Left renal pelvis (tissue), 4 donors: ENCODE data around the gene FAM216B. TPM values are rescaled to one million over a fixed set of nuclear protein-coding genes. Genes with fewer than 3 reads are reported as not detected.
A peak's percentile ranks its signal among the peaks of the same experiment; 100 is the strongest.
"Not testable (repeated sequence)": the region's sequence is repeated elsewhere in the genome, so short reads cannot be mapped to it uniquely, and the experiment has no call there.

Experiments
- DNase-seq, 4 donors: peaks; one replicate each; pipeline ENCODE4 v3.0.0-alpha.2; 2013; ENCODE audit warnings: low read depth in 4 of 4, low spot score in 3 of 4
- polyA plus RNA-seq, 4 donors: library from polyadenylated mRNA; unstranded; fragments of 120-200 nt; gene quantifications; one replicate each; pipeline ENCODE4 v1.2.1, GENCODE V29; 2013; ENCODE audit not compliant: insufficient read length in 4 of 4

Gene FAM216B
- polyA plus RNA-seq, 4 donors: not detected

DNA sequence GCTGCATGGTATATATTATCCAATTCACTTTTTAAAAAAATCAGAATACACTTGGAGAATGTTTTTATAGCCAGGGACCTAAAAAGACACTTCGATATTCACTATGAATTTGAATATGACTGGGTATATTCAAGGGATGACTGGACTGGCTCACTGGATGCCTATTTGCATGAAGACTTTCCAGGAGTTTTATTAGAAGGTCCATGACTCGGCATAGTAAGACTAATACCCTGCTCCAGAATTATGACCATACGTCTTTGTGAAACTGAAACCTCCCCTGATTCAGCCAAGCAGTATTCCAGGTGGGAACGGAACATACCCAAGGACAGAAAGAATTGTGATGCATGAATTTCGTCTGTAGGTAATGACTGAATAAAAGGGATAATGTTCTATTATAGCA lies 3.9 kb upstream of the FAM216B start:
- DNase-seq: no peak

DNA sequence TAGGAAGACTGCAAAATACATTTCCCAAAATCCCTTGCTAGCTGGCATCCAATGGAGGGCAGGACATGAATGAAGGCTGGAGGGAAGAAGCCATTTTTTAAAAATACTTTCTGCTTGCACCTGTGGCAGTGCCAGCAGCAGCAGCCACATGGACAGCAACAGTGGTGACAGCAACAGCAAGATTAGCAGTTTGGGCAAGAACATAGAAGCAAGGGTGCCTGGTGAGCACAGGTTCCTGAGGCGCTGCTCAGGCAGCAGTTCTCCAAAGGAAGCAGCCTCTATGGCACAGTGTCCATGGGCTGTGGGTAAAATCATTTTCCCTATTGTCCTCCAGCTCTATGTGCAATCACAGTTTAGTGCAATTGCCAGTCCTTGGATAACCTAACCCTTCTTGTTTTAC lies 1.3 kb upstream of the FAM216B start:
- DNase-seq: no peak

DNA sequence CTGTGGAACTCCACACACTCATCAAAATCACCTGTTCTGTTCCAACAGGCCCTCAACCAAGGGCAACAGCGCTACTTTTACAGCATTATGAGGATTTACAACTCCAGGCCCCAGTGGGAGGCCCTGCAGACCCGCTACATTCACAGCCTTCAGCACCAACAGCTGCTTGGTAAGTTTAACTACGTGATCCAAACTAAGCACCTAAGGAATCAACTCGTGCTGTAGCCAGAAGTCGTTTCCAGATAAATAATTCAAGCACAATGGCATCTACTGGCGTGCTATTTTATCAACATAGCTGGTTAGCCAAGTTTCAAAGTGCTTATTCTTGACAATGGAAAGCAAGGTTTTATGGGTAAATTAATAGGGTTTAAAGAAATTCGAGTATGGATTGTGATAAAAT lies 5.3 kb downstream of the FAM216B start:
- DNase-seq: peak in 2 of 4 donors; percentile 19 to 22

DNA sequence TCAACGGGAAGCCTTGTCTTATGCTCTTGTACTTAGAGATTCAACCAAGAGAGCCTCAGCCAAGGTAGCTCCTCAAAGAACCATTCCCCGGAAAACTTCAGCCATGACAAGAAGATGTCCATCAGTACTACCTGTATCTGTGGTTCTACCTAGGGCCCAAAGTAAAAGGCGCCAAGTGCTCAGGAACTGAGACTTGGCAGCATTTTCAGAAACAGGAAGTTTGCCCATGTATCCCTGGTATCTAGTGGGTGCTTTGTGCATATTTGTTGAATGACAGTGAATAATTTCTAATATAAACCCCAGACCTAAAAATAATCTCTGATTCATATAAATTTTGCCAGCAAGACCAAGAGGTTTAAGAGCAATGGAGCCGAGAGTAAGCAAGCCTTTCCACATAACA lies 7.2 kb downstream of the FAM216B start:
- no peak for DNase-seq

DNA sequence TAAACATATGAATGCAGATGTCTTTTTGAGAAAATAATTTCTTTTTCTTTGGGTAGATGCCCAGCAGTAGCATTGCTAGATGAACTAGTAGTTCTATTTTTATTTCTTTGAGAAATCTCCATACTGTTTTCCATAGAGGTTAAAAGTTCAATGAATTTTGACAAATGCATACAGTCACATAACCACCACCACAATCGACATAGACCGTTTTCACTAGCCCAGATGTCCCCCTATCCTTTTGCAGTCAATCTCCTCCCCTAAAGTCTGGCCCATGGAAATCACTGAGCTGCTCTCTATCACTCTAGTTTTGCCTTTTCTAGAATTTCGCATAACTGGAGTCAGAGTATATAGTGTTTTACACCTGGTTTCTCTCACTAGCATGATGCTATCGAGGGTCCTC lies 10.8 kb downstream of the FAM216B start:
- DNase-seq: no peak

DNA sequence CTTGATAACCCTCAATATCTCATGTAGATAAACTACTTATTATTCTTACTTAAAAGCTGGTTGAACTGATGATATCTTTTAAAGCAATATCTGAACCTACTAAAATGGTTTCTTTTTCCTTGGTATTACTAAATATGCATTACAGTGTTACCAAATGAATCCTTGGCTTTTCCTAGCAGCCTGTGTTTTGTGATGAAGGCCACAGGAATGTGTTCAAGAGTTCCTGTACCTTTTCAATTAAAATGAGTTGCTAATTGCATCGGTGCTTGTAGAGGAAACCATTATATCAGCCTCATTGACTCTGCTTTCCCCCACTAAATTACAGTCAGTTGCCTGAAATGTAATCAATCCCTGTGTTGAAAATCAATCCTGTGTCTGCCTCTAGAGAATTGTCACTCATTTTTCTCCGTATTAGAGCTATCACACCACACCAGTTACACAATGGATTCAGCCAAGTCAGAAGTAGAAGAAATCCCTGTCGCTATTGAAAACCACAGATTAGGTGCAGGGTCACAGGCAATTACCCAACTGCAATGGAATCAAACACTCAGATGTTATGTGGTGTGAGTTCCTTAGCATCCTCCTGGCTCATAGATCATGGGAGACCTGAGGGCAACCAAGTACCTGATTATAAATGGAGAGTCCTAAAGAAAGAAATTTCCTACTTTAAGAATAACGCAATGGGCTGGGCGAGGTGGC lies 13.3 kb downstream of the FAM216B start:
- DNase-seq: no peak

DNA sequence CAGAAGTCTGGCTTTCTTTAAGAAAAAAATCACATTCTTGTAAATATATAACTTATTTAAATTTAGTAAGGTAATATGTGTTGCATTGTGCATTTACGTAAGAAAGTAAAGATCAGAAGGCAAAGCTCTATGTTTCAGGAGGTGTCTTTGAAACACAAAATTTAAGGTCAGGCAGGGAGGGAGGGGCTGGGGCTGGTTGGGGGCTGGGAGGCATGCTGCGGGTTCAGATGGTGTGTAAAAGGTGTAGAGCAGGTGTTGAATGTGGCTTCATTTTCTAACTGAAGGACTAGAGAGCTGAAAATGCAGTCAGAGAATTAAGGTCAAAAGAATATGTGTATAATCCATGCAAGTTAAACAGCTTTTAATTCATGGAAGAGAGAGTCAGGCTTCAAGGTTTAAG lies 14.3 kb downstream of the FAM216B start:
- no peak for DNase-seq

DNA sequence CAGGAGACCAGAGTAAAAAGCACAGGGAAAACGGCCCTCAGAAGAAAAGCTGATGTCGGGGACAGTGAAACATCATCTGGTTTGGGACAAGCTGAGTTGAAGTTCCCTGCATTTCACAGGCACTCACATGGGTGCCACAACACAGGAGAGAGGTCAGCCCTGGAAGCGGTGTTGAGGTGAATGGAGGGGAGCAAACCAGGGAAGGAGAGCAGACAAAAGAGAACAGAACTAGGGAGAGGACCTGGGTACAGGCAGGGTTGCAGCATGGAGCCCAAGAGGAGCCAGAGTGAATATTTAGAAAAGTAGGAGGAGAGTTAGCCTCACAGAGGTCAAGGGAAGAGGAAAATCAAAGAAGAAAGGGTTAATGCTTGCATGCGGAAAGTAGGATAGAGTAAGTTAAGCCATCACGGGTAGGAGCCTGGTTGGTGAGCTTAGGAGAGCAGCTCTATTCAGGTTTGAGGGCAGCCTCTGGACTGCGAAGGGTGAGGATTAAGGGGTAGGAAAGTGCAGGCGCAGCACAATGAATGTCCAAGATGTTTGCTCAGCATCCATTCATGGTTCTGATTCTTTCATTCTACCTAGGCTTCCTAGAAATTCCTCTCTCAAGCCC lies 15.5 kb downstream of the FAM216B start:
- DNase-seq: no peak

DNA sequence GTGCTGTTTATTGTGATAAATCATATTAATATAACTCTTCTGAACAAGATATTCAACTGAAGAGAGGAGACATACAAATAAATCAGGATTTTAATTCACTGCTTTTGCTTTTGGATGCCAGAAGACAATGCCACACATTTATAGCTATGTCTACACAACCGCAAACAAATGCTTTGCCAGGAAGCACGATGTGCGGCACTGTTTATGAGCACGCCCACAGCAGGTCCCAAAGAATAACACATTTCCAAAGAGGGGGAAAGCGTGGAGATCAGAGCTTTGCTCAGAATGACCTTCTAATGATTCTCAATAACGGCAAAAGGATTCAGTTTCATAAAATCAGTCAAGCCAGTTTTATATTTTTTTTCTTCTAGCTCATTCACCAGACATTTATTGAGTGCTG lies 16.7 kb downstream of the FAM216B start:
- no peak for DNase-seq

DNA sequence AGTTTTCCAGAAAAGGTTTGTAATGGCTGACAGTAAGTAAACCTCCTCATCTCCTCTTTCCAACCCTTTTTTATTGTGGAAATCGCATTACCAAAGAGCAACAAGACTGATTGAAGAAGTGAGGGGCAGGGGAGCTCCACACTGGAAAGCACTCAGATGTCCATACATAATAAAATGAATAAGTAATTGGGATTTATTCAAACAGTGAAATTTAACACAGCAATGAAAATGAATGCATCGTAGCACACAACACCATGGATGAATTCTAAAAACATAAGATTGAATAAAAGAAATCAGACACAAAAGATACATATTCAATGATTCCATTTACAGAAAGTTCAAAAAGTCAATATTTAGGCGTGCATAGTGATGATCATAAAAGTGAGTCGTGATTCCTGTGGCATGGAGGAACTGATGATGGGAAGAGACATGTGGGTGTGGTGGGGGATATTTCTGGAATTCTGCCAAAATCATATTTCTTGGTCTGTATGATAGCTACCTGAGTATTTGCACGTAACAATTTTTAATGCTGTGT lies 18.8 kb downstream of the FAM216B start:
- no peak for DNase-seq

DNA sequence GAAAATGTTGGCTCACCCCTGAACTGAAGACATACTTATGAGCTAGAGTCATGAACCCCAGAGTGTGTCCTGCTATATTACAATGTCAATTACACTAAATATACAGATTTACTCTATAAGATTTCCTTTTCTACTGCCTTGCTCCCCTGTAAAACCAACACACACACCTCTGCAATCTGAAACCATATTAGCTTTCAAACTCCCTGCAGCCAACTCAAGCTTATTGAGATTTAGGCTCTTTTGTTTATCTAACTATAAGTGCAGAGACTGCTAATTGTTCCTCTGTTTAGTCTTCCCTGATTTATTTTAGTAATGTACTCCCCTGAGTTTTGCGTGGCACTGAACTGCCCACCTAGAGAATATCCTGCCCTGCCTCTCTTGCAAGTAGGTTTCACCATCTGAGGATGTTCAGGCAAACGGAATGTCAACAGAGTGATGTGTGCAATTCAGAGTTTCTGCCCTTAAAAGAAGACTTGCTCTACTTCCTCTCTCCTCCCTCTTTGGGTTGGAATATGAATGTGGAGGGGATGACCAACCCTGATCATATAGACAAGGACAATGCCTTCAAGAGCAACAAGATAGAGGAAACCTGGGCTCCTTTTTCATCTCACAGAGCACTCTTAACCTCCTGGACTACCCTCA lies 22.3 kb downstream of the FAM216B start:
- no peak for DNase-seq

DNA sequence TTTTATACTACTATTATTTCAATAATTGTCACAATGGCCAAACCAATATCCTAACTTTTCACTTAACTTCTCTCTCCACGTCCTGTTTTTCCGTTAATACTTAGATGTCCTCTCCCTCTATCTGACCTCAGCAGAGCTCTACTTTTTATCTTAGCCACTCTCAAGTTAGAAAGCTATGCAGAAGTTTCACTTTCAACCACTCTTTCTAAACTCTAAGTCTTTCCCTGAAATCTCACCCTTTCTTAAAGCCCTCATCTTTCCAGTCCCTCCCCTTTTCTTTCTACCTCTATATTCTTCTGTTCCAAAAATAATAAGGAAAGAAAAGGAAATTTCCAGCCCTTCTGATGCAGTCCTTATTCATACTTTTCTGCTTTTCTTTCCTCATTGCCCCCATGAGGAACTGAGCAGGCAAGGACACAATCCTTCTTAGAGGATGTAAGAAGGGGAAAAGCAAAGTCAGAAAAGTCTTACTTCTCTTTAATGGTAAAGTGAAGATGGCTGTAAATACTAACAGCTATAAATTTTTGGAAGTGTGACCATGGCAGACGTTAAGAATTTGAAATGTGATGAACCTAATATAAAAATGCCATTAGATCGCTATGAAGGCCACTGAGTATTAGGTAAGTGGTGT lies 23.0 kb downstream of the FAM216B start:
- no peak for DNase-seq

DNA sequence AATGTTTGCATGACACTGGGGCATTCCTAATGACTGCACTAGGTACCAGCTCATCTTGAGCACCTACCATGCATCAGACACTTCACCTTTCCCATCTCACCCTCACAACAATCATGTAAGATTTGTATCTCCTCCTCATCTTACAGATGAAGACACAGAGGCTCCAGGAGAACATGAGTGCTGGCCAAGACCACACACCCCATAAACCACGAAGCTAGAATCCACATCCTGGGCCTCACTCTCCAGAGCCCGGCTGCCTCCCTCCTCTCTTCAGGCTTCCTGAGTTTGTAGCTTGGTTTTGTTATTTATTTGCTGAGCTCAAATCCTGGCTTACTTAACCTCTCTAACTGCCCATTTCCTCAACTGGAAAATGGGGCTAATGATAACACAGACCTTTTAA lies 25.9 kb downstream of the FAM216B start:
- no peak for DNase-seq

DNA sequence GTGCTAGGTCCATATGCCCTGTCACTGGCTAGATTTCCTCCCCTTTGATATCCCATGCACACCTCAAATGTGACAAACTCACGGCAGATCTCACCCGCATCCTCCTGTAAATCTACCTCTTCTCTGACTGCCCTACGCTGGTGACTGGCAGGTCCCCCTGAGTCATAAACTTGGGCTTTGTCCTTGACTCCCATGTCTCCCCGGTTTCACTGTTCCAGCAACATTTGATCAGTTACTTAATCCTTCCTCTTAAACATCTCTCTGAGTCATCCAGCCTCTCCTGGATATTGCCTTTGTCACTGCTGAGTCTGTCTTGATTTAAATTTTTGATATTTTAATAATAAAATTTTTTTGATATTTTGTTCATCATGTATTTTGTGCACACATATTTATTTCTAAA lies 26.5 kb downstream of the FAM216B start:
- no peak for DNase-seq

DNA sequence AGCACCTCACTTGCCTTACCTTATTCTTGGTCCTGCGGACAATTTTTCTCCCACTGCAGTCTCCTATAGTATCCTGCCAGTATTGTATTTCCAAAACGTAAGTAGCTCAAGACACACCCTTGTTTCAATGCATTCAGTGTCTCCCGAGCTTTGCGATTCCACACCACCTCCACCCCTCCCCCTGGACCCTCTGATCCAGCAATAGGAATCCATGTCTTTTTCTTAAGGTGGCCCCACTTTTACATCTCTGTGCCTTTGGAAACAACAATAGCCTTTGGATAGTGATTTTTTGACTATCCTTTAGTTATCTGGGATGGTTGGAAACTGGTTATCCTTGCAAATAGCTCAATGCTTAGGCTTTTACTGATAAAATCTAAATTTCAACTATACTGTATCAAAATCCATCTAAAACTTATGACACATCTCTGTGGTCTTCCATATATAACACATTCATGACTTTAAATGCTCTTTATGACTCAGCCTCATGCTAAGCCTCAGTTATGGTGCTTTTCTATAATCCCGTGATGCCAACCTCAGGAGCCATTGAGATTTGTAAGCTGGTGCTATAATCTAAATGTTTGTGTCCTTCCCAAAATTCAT lies 27.1 kb downstream of the FAM216B start:
- no peak for DNase-seq

DNA sequence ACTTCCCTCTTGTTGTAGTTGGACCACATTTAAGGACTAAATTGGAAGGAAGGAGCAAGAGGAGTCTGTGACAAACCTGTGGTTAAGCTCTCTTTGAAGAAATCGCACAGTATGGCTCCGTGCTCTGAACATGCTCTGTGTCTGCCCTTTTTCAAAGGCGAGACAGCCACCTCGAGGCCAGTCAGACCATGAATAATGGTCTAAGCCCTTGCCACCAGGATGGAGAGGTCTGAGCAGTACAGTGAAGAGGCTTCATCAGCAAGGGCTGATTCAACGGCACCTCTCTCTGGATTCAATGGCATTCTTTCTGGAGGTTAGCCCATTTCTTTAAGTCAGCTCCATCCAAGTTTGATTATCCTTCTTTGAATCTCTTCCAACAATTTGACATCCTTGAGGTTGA lies 30.9 kb downstream of the FAM216B start:
- no peak for DNase-seq

DNA sequence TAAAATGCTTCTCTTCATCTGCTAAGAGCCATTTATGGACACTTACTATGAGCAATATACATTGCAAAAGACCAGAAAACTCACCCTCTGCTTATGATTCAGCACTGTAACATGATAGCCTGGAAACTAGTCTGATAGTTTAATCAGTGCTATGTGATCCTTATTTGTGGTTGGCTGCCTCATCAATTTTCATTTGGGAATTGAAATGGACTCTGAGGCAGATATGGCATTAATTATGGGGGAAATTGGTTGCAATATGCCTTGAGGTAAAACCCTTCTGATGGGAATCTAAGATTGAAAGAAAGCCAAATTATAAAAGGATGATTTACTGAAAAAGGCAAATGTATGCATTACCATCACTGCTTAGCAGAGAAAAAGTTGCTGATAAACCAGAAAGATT lies 33.5 kb downstream of the FAM216B start:
- DNase-seq: no peak

DNA sequence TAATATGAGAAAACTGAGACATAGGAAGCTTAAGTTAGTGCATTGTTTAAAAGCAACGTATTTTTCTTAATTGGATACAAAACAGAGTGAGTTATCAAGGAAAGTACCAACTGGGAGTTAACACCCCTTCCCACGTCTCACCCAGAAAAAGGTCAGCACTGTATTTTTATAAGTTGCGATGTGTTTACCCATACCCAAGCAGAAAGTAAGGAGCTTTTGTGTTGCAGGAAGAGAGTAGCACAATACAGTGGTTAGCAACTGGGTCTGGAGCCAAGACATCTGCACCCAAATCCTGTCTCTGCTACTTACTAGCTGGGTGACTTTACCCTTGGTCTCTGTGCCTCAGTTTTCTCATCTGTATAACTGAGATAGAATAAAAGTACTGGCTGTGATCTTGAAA lies 34.3 kb downstream of the FAM216B start:
- DNase-seq: no peak

DNA sequence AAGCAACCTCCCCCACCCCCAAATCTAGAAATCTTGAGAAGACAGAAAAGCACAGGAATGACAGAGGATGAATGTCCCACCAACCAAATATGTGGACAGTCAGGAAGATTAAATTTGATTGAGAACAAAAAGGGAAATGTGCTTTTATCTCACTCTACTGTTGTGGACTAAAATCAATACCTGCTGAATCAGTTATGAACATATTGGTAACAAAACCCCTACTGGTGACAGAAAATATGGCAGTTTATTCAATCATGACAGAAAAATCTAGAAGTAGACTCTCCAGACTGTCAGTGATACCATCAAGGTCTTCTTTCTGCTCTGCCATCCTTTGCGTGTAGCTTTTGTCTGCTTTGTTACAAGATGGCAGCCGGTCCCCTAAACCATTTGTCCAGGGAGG lies 35.2 kb downstream of the FAM216B start:
- DNase-seq: no peak

DNA sequence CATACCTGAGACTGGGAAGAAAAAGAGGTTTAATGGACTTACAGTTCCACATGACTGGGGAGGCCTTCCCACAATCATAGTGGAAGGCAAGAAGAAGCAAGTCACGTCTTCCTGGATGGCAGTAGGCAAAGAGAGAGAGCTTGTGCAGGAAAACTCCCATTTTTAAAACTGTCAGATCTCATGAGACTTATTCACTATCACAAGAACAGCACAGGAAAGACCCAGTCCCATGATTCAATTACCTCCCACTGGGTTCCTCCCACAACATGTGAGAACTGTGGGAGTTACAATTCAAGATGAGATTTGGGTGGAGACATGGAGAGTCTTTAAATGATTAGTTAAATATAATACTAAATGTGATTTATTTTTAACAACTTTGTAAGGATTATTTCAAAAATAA lies 38.3 kb downstream of the FAM216B start:
- DNase-seq: not testable (repeated sequence)

DNA sequence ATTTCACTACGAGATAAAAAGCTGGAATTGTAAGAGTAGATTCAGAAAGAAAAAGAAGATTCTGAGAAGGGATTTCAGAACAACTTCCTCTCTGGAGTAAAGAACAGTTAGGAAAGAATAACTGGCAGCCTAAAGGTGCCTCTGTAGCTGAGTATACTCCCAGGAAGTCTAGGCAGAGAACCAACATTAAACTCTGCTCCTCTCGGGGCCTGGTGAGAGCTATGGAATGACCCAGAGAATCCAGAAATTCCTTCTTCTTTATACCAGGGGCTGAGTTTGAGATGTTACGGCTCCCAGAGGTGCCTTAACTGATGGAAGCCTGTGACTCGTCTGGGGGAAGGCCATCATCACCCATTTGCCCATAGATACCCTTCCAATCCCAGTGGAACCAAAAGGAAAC lies 39.1 kb downstream of the FAM216B start:
- no peak for DNase-seq
